Fibroblast of pulmonary artery (primary cell): ENCODE measurements around the gene ZNF598.

Experiments
- DNase-seq: peaks from one replicate; pipeline ENCODE4 v3.0.0-alpha.2; 2010; ENCODE audit warnings: low read depth
- H3K4me3 ChIP-seq: replicated peaks from 2 replicates; pipeline ENCODE4 v1.5.1; 2011; ENCODE audit warnings: low read depth, mild to moderate bottlenecking, control low read depth, low read length, moderate library complexity
- CTCF ChIP-seq: IDR thresholded peaks from 2 replicates; pipeline ENCODE4 v1.5.1; 2011; ENCODE audit warnings: mild to moderate bottlenecking, control low read depth, low read length, inconsistent platforms; ENCODE audit errors: missing control alignments

The ZNF598 gene

GRCh38 chr16:1977875-1978268, 31.7 kb downstream of the ZNF598 start:
- H3K4me3 ChIP-seq, result no peak overlapping the region
- TF ChIP-seq CTCF, result no peak
- DNase-seq, result no peak

GRCh38 chr16:1976951-1977874, 32.4 kb downstream of the ZNF598 start:
- no peak overlapping the region for H3K4me3 ChIP-seq
- no peak for DNase-seq
- TF ChIP-seq CTCF, result no peak

GRCh38 chr16:1976216-1976520, 33.5 kb downstream of the ZNF598 start:
- H3K4me3 ChIP-seq, result no peak overlapping the region
- no peak for DNase-seq
- TF ChIP-seq CTCF, result no peak

- no peak overlapping the region for H3K4me3 ChIP-seq
- no peak for TF ChIP-seq CTCF
- no peak for DNase-seq
Observed at GRCh38 chr16:1975432-1976215, 34.0 kb downstream of the ZNF598 start.

GRCh38 chr16:1974157-1975070, 35.2 kb downstream of the ZNF598 start:
- TF ChIP-seq CTCF, result no peak
- DNase-seq, result no peak
- no peak overlapping the region for H3K4me3 ChIP-seq

GRCh38 chr16:1973461-1974156, 36.0 kb downstream of the ZNF598 start:
- no peak overlapping the region for H3K4me3 ChIP-seq
- no peak for TF ChIP-seq CTCF
- DNase-seq, result no peak
